Kidney (tissue), 14 donors: ENCODE measurements around the gene SYT1. TPM values are rescaled to one million over a fixed set of nuclear protein-coding genes. Genes with fewer than 3 reads are reported as not detected.

ENCODE experiments used
- DNase-seq, 5 donors: peaks; one replicate each; pipeline ENCODE4 v3.0.0-alpha.2; 2013 to 2020
- FAIRE-seq: peaks from 2 replicates; lab custom pipeline; 2012; peaks lifted over from hg19 to GRCh38; lab: Jason Lieb, UNC
- H3K27ac ChIP-seq, 2 donors: one replicate each; pipeline ENCODE4 v1.7.0; 2013; ENCODE audit warnings: low read depth in 2 of 2, low read length in 2 of 2, inconsistent platforms in 1 of 2
- H3K27me3 ChIP-seq: one replicate; pipeline ENCODE4 v1.7.1; 2013; ENCODE audit warnings: low read length, inconsistent platforms; ENCODE audit not compliant: control insufficient read depth, insufficient read depth
- H3K36me3 ChIP-seq, 3 donors: one replicate each; pipeline versions ENCODE4 v1.7.0 to v1.7.1; 2013; ENCODE audit warnings: low read length in 3 of 3, control low read depth in 1 of 3, inconsistent platforms in 1 of 3; ENCODE audit not compliant: insufficient read depth in 3 of 3, control insufficient read depth in 2 of 3
- H3K4me1 ChIP-seq, 3 donors: one replicate each; pipeline versions ENCODE4 v1.7.0 to v1.7.1; 2013; ENCODE audit warnings: low read length in 3 of 3, inconsistent platforms in 1 of 3, low read depth in 1 of 3; ENCODE audit not compliant: control insufficient read depth in 2 of 3, insufficient read depth in 2 of 3
- H3K4me3 ChIP-seq, 3 donors: one replicate each; pipeline versions ENCODE4 v1.7.0 to v1.8.1; 2013; ENCODE audit warnings: low read length in 3 of 3, control low read depth in 1 of 3, inconsistent platforms in 1 of 3
- H3K9ac ChIP-seq, 3 donors: one replicate each; pipeline versions ENCODE4 v1.7.0 to v1.7.1; 2013; ENCODE audit warnings: low read length in 3 of 3, control low read depth in 1 of 3, inconsistent platforms in 1 of 3
- H3K9me3 ChIP-seq, 3 donors: one replicate each; pipeline versions ENCODE4 v1.7.0 to v1.7.1; 2013; ENCODE audit warnings: low read length in 3 of 3, control low read depth in 1 of 3, inconsistent platforms in 1 of 3; ENCODE audit not compliant: control insufficient read depth in 2 of 3, insufficient read depth in 1 of 3
- CTCF ChIP-seq: IDR thresholded peaks from 3 replicates; pipeline ENCODE4 v1.5.1; 2012; ENCODE audit warnings: mild to moderate bottlenecking, moderate library complexity, borderline replicate concordance; ENCODE audit not compliant: insufficient read depth; ENCODE audit errors: extremely low read depth
- intact Hi-C: fragments of 100-400 bp; cut with DNase I; formaldehyde crosslinking; loops from one replicate; pipeline ENCODE4 v1.11.1; 2022
- polyA plus RNA-seq: library from polyadenylated mRNA; stranded (reverse); fragments of 350-450 nt; fragmentation: Illumina TruSeq; extraction: RNeasy Lipid Tissue Mini Kit (QIAGEN cat#74804); gene quantifications from one replicate; pipeline ENCODE4 v1.2.3, GENCODE V29; 2014; ENCODE audit warnings: low read depth, low replicate concordance; ENCODE audit not compliant: insufficient read depth
- total RNA-seq: library from RNA; stranded (reverse); fragmentation: NEBNext Ultra II Directional; extraction: Animal tissue kit (Norgen Biotek cat#: 25700); gene quantifications from one replicate; pipeline ENCODE4 v1.2.1, GENCODE V29; 2021
- donor health status: control.
- donor health status: control.
- donor health status: control.
- donor health status: control.
- donor health status: control.
- donor health status: DM: yes; HTN: yes; CAD: no.
- donor health status: Normal renal cell carcinoma (clear cell type).

Gene SYT1
- total and polyA plus RNA-seq, 2 donors from 2014 or later, result 0.69 to 1.2 TPM

- peak in 4 of 5 donors; percentile 28 to 76 (median 56) for DNase-seq
- no peak for TF ChIP-seq CTCF
Observed at GRCh38 chr12:79451978-79452377, 587.4 kb downstream of the SYT1 start.

GRCh38 chr12:79452906-79453305 lies 588.3 kb downstream of the SYT1 start:
- DNase-seq (peak in 3 of 5 donors; percentile 19 to 41 (median 39)), FAIRE-seq (no peak)
- no peak for TF ChIP-seq CTCF
- H3K9me3 ChIP-seq, result no peaks in the 10 kb centered on the region
- H3K9ac ChIP-seq, result no peak overlapping the region
- peaks cover 0 to 5% (median 5%) of the 10 kb centered on the region in 3 donors for H3K4me1 ChIP-seq
- no peaks in the 10 kb centered on the region for H3K27me3 ChIP-seq
- intact Hi-C loops, result no loop called here
- peak overlapping the region in 1 of 2 donors; percentile 9 for H3K27ac ChIP-seq
- no peak overlapping the region for H3K4me3 ChIP-seq
- H3K36me3 ChIP-seq, result no peaks in the 10 kb centered on the region

More at GRCh38 chr12:79451978-79452377, 587.4 kb downstream of the SYT1 start:
- Histone ChIP-seq H3K9me3 (no peaks in the 10 kb centered on the region), H3K9ac (no peak overlapping the region), H3K36me3 (no peaks in the 10 kb centered on the region), H3K27ac (no peak overlapping the region), H3K4me3 (no peak overlapping the region), H3K4me1 (peaks cover 0 to 5% (median 5%) of the 10 kb centered on the region in 3 donors), H3K27me3 (no peaks in the 10 kb centered on the region)
- FAIRE-seq, result no peak
- intact Hi-C loops, result no loop called here

GRCh38 chr12:79453820-79454219 lies 589.2 kb downstream of the SYT1 start:
- intact Hi-C loops, result no loop called here
- no peak for FAIRE-seq
- H3K9ac ChIP-seq, result no peak overlapping the region
- DNase-seq, result peak in 1 of 5 donors; percentile 9
- peak overlapping the region in 1 of 2 donors; percentile 24 for H3K27ac ChIP-seq
- no peaks in the 10 kb centered on the region for H3K9me3 ChIP-seq
- no peaks in the 10 kb centered on the region for H3K36me3 ChIP-seq
- no peak for TF ChIP-seq CTCF
- peak overlapping the region in 2 of 3 donors; percentile 11 to 39 for H3K4me3 ChIP-seq
- no peaks in the 10 kb centered on the region for H3K27me3 ChIP-seq
- H3K4me1 ChIP-seq, result peaks cover 0 to 5% (median 5%) of the 10 kb centered on the region in 3 donors

GRCh38 chr12:79454338-79454843 lies 589.8 kb downstream of the SYT1 start:
- H3K9me3 ChIP-seq, result no peaks in the 10 kb centered on the region
- intact Hi-C loops, result no loop called here
- FAIRE-seq (no peak), DNase-seq (peak in 3 of 5 donors; percentile 52 to 91 (median 91))
- no peak overlapping the region for H3K9ac ChIP-seq
- peak overlapping the region in 2 of 3 donors; percentile 11 to 39 for H3K4me3 ChIP-seq
- H3K27me3 ChIP-seq, result no peaks in the 10 kb centered on the region
- no peak for TF ChIP-seq CTCF
- no peaks in the 10 kb centered on the region for H3K36me3 ChIP-seq
- peaks cover 0 to 5% (median 5%) of the 10 kb centered on the region in 3 donors for H3K4me1 ChIP-seq
- no peak overlapping the region for H3K27ac ChIP-seq
